ENCODE results near the gene TLE1. TPM values are rescaled to one million over a fixed set of nuclear protein-coding genes. Genes with fewer than 3 reads are reported as not detected.

TLE1 gene
- total RNA-seq, 1 donor from 2014 or later = 79.4 TPM

DNA sequence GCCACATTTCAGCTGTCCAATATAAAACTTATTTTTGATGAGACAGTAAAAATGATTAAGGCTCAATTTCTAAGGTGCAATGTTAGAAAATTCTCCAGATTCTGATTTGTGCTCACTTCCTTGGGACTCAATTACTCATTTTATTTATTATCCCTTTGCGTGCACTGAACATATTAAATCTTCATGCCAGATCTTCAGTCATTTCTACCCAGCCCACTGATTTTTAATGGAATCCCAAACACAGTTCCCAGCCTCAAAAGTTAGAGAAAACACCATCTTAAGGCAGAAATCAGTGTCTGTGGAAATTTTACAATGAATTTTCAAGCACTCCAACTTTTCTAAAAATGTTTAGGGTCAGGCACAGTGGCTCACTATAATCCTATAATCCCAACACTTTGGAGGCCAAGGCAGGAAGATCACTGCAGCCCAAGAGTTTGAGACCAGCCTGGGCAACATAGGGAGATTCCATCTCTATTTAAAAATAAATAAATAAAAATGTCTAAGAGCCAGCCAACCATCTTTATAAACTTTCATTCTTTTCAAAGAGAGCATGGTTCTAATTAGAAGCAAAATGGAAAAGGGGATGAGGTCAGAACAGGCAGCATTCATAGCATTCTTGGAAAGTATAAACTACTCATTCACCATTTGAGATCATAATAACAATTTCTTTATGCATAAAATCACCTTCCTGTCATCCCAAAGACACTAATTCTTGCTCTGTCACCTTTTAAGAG is 53.7 kb downstream of the TLE1 start:
- peaks cover 7% of the 10 kb centered on the region for H3K4me1 Mint-ChIP-seq (ENCODE audit: unreplicated experiment)
- peaks cover 4% of the 10 kb centered on the region for H3K27me3 Mint-ChIP-seq (ENCODE audit: unreplicated experiment)
- no peak for DNase-seq (ENCODE audit: low spot score)
- H3K4me3 Mint-ChIP-seq (ENCODE audit: unreplicated experiment) = no peak overlapping the region
- H3K27ac Mint-ChIP-seq (ENCODE audit: unreplicated experiment) = no peak overlapping the region
- no peaks in the 10 kb centered on the region for H3K9me3 Mint-ChIP-seq (ENCODE audit: unreplicated experiment)
- TF ChIP-seq, protein P1, sequence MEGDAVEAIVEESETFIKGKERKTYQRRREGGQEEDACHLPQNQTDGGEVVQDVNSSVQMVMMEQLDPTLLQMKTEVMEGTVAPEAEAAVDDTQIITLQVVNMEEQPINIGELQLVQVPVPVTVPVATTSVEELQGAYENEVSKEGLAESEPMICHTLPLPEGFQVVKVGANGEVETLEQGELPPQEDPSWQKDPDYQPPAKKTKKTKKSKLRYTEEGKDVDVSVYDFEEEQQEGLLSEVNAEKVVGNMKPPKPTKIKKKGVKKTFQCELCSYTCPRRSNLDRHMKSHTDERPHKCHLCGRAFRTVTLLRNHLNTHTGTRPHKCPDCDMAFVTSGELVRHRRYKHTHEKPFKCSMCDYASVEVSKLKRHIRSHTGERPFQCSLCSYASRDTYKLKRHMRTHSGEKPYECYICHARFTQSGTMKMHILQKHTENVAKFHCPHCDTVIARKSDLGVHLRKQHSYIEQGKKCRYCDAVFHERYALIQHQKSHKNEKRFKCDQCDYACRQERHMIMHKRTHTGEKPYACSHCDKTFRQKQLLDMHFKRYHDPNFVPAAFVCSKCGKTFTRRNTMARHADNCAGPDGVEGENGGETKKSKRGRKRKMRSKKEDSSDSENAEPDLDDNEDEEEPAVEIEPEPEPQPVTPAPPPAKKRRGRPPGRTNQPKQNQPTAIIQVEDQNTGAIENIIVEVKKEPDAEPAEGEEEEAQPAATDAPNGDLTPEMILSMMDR (IDR thresholded peaks at IDR 0.05; ENCODE audit: unreplicated experiment) = no peak
- peaks cover 19% of the 10 kb centered on the region for H3K36me3 Mint-ChIP-seq (ENCODE audit: low read depth, unreplicated experiment)

- Mint-ChIP-seq H3K4me1 (ENCODE audit: unreplicated experiment) (peaks cover 5% of the 10 kb centered on the region), H3K27ac (ENCODE audit: unreplicated experiment) (no peak overlapping the region), H3K36me3 (ENCODE audit: low read depth, unreplicated experiment) (peaks cover 15% of the 10 kb centered on the region), H3K9me3 (ENCODE audit: unreplicated experiment) (no peaks in the 10 kb centered on the region), H3K27me3 (ENCODE audit: unreplicated experiment) (peaks cover 4% of the 10 kb centered on the region), H3K4me3 (ENCODE audit: unreplicated experiment) (no peak overlapping the region)
- TF ChIP-seq, protein P1 (IDR thresholded peaks at IDR 0.05; ENCODE audit: unreplicated experiment) = no peak
- no peak for DNase-seq (ENCODE audit: low spot score)
Measured at GRCh38 chr9:81634915-81635516, 54.3 kb downstream of the TLE1 start.

DNA sequence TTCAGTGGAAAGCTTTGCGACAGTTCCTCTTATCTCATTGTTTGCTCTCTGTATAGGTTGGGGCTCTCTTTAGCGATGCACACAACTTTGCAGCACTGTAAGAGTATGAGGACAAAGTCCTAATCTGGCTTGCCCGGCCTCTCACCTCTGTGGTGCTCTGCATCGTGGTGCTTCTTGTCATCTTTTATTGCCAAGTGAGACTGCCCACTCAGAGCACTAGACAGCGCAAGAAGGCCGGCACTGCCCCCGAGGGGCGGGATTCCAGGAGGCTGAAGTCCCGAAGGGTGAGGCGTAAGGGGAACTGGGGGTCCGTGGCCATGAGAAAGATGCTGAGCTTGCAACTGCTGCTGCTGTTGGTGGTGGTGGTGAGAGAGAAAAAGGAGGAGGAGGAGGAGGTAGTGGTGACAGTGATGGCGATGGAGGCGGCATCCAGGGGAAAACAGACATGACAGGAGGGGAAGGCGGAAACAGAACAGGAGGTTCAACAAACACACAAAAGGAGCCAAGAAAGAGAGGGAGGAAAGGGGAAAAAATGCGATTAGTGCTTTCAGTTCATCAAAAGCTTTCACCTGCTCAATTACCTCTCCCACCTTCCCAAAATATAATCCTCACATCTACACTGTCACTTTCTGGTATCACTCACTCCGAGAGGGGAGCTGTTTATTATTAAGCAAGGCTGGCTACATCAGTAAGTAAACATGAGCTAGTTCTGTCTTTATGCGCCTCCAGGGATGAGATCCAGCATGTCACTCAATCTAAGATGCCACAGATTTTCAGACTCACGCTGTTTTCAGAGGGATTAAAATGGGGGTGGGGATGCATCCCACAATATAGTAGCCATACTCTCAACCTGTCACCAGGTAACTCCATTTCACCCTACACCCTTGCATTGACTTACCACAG is 55.1 kb downstream of the TLE1 start:
- H3K4me3 Mint-ChIP-seq (ENCODE audit: unreplicated experiment) = no peak overlapping the region
- DNase-seq (ENCODE audit: low spot score) = no peak
- peaks cover 15% of the 10 kb centered on the region for H3K36me3 Mint-ChIP-seq (ENCODE audit: low read depth, unreplicated experiment)
- peaks cover 5% of the 10 kb centered on the region for H3K4me1 Mint-ChIP-seq (ENCODE audit: unreplicated experiment)
- TF ChIP-seq, protein P1 (IDR thresholded peaks at IDR 0.05; ENCODE audit: unreplicated experiment) = no peak
- peaks cover 4% of the 10 kb centered on the region for H3K27me3 Mint-ChIP-seq (ENCODE audit: unreplicated experiment)
- H3K9me3 Mint-ChIP-seq (ENCODE audit: unreplicated experiment) = no peaks in the 10 kb centered on the region
- H3K27ac Mint-ChIP-seq (ENCODE audit: unreplicated experiment) = no peak overlapping the region

DNA sequence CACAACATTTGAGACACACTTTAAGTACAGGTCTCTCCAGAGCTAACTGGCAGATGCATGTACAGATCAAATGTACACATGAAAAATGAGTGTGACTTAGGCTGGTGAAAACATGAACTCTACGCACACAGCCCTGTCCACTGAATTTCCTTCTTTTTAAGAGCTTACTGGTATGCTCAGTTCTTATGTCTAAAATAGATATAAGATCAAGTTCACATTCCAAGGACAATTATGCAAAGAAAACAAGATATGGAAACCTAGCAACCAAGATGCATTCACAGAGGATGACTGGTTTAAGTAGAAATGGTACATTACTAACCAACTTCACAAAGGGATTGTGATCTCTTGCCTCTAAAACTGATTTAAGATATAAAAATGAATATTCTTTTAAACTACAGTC is 56.7 kb downstream of the TLE1 start:
- TF ChIP-seq, protein P1 (IDR thresholded peaks at IDR 0.05; ENCODE audit: unreplicated experiment) = no peak
- peaks cover 13% of the 10 kb centered on the region for H3K36me3 Mint-ChIP-seq (ENCODE audit: low read depth, unreplicated experiment)
- no peak overlapping the region for H3K27ac Mint-ChIP-seq (ENCODE audit: unreplicated experiment)
- no peak for DNase-seq (ENCODE audit: low spot score)
- H3K27me3 Mint-ChIP-seq (ENCODE audit: unreplicated experiment) = peaks cover 3% of the 10 kb centered on the region
- no peak overlapping the region for H3K4me3 Mint-ChIP-seq (ENCODE audit: unreplicated experiment)
- peaks cover 5% of the 10 kb centered on the region for H3K4me1 Mint-ChIP-seq (ENCODE audit: unreplicated experiment)
- H3K9me3 Mint-ChIP-seq (ENCODE audit: unreplicated experiment) = no peaks in the 10 kb centered on the region

All from endothelial cell (in vitro differentiated cells).